ENCODE results near the gene SIRPG. TPM values are rescaled to one million over a fixed set of nuclear protein-coding genes. Genes with fewer than 3 reads are reported as not detected.

The SIRPG gene
- polyA plus RNA-seq, 2 of the 4 experiments (the other 2 are of a cell fraction), result not detected

DNA sequence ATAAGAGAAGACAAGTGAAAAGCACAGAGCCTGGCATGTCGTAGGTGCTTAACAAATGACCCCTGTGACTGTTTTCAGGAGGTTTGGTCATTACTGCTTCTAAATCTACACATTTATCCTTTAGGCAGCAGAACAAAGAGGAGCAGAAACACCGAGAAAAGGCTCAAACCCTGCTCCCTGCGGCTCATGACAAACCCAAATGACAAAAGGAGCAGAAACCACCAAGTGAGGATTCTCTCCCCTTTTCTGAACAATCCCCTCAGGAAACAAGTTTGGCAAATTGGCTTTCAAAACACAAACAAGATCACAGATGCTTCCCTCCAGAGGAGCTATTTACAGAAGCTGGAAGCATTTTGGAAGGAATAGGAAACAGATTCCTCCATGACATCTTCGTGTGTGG, 15.8 kb upstream of the SIRPG start:
- TF ChIP-seq EP300 (IDR thresholded peaks at IDR 0.05), result no peak
- TF ChIP-seq, protein P1, sequence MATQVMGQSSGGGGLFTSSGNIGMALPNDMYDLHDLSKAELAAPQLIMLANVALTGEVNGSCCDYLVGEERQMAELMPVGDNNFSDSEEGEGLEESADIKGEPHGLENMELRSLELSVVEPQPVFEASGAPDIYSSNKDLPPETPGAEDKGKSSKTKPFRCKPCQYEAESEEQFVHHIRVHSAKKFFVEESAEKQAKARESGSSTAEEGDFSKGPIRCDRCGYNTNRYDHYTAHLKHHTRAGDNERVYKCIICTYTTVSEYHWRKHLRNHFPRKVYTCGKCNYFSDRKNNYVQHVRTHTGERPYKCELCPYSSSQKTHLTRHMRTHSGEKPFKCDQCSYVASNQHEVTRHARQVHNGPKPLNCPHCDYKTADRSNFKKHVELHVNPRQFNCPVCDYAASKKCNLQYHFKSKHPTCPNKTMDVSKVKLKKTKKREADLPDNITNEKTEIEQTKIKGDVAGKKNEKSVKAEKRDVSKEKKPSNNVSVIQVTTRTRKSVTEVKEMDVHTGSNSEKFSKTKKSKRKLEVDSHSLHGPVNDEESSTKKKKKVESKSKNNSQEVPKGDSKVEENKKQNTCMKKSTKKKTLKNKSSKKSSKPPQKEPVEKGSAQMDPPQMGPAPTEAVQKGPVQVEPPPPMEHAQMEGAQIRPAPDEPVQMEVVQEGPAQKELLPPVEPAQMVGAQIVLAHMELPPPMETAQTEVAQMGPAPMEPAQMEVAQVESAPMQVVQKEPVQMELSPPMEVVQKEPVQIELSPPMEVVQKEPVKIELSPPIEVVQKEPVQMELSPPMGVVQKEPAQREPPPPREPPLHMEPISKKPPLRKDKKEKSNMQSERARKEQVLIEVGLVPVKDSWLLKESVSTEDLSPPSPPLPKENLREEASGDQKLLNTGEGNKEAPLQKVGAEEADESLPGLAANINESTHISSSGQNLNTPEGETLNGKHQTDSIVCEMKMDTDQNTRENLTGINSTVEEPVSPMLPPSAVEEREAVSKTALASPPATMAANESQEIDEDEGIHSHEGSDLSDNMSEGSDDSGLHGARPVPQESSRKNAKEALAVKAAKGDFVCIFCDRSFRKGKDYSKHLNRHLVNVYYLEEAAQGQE (IDR thresholded peaks at IDR 0.05), result no peak
- no peak for TF ChIP-seq HEYL (CRISPR knock-in tag; IDR thresholded peaks at IDR 0.05)
- no peak for TF ChIP-seq EHF (CRISPR knock-in tag; IDR thresholded peaks at IDR 0.05)
- no peak for TF ChIP-seq GATA3 (IDR thresholded peaks at IDR 0.05; ENCODE audit: borderline replicate concordance)
- TF ChIP-seq, protein P2, sequence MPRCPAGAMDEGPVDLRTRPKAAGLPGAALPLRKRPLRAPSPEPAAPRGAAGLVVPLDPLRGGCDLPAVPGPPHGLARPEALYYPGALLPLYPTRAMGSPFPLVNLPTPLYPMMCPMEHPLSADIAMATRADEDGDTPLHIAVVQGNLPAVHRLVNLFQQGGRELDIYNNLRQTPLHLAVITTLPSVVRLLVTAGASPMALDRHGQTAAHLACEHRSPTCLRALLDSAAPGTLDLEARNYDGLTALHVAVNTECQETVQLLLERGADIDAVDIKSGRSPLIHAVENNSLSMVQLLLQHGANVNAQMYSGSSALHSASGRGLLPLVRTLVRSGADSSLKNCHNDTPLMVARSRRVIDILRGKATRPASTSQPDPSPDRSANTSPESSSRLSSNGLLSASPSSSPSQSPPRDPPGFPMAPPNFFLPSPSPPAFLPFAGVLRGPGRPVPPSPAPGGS (IDR thresholded peaks at IDR 0.05), result no peak
- TF ChIP-seq FOSL2 (IDR thresholded peaks at IDR 0.05), result no peak
- no peak for TF ChIP-seq FOSL2 (CRISPR knock-in tag; IDR thresholded peaks at IDR 0.05)
- no peak for TF ChIP-seq RAD21 (conservative IDR thresholded peaks at IDR 0.05 in 1 of 2, IDR thresholded peaks at IDR 0.05 in 1 of 2)
- TF ChIP-seq HOXA7 (CRISPR knock-in tag; IDR thresholded peaks at IDR 0.05), result no peak
- no peak for TF ChIP-seq CEBPB (IDR thresholded peaks at IDR 0.05)
- TF ChIP-seq, protein P3, sequence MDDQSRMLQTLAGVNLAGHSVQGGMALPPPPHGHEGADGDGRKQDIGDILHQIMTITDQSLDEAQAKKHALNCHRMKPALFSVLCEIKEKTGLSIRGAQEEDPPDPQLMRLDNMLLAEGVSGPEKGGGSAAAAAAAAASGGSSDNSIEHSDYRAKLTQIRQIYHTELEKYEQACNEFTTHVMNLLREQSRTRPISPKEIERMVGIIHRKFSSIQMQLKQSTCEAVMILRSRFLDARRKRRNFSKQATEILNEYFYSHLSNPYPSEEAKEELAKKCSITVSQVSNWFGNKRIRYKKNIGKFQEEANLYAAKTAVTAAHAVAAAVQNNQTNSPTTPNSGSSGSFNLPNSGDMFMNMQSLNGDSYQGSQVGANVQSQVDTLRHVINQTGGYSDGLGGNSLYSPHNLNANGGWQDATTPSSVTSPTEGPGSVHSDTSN (IDR thresholded peaks at IDR 0.05), result no peak
- no peak for TF ChIP-seq RCOR1 (IDR thresholded peaks at IDR 0.05; ENCODE audit: low read depth, low read length)
- no peak for TF ChIP-seq HDAC2 (IDR thresholded peaks at IDR 0.05)
- TF ChIP-seq, protein P4, sequence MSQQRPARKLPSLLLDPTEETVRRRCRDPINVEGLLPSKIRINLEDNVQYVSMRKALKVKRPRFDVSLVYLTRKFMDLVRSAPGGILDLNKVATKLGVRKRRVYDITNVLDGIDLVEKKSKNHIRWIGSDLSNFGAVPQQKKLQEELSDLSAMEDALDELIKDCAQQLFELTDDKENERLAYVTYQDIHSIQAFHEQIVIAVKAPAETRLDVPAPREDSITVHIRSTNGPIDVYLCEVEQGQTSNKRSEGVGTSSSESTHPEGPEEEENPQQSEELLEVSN (IDR thresholded peaks at IDR 0.05; ENCODE audit: borderline replicate concordance, low read depth), result no peak
- TF ChIP-seq NR3C1 (IDR thresholded peaks at IDR 0.05), result no peak
- no peak for TF ChIP-seq EHMT2 (IDR thresholded peaks at IDR 0.05; ENCODE audit: low read depth)
- TF ChIP-seq, protein P5, sequence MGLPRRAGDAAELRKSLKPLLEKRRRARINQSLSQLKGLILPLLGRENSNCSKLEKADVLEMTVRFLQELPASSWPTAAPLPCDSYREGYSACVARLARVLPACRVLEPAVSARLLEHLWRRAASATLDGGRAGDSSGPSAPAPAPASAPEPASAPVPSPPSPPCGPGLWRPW (IDR thresholded peaks at IDR 0.05), result no peak
- Histone ChIP-seq H3K9me3 (no peaks in the 10 kb centered on the region), H3K27ac (no peak overlapping the region), H3K4me3 (no peak overlapping the region), H3K4me1 (no peaks in the 10 kb centered on the region), H3K4me2 (no peak overlapping the region)
- CTCF ChIA-PET, result interaction anchor here (1.1 kb wide), 1 partner anchor 15 kb away, joined by 3 read pairs; no protein-coding TSS in a partner anchor
- DNase-seq (ENCODE audit: low read depth in 1 of 2, low spot score in 1 of 2) (no peak), ATAC-seq (no peak), FAIRE-seq (no peak)
- WGBS (ENCODE audit: missing lambda C conversion rate), result 23% methylated on average over 4 of the region's 4 CpGs
- POLR2A ChIA-PET, result no interaction called here

DNA sequence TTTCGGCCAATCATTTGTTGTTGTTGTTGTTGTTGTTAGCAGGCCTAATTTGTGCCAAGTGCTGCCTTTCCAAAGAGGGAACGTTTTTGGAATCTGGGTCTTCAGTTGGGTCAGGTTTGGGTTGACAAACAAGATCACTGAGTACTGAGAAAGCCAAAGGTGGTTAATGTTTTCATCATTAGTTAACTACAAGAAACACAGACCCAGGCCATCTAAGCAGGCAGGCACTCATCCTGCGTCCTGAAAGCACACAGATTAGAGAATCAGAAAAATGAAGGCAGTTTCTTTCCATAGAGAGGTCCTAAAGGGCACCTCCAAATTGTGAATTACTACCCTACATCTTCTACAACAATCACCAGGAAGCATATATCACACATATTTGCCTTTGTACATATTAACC, 15.1 kb upstream of the SIRPG start:
- DNase-seq (ENCODE audit: low read depth in 1 of 2, low spot score in 1 of 2), result no peak
- ATAC-seq, result no peak
- no peak for FAIRE-seq
- H3K4me2 ChIP-seq, result no peak overlapping the region
- no peak overlapping the region for H3K27ac ChIP-seq
- no peak for TF ChIP-seq GATA3 (IDR thresholded peaks at IDR 0.05; ENCODE audit: borderline replicate concordance)
- TF ChIP-seq EHF (CRISPR knock-in tag; IDR thresholded peaks at IDR 0.05), result no peak
- TF ChIP-seq, protein P4 (IDR thresholded peaks at IDR 0.05; ENCODE audit: borderline replicate concordance, low read depth), result no peak
- no peak for TF ChIP-seq KDM5A (IDR thresholded peaks at IDR 0.05)
- TF ChIP-seq MYC (IDR thresholded peaks at IDR 0.05; ENCODE audit: borderline replicate concordance, low read length), result no peak
- TF ChIP-seq POLR2A (IDR thresholded peaks at IDR 0.05; ENCODE audit: low read length), result no peak
- TF ChIP-seq CBX8 (IDR thresholded peaks at IDR 0.05), result no peak
- no peak for TF ChIP-seq ZFP36 (IDR thresholded peaks at IDR 0.05; ENCODE audit: borderline replicate concordance, partially characterized antibody)
- no peak for TF ChIP-seq ZC3H11A (IDR thresholded peaks at IDR 0.05)
- TF ChIP-seq FOSL2 (IDR thresholded peaks at IDR 0.05), result no peak
- TF ChIP-seq FOSL2 (CRISPR knock-in tag; IDR thresholded peaks at IDR 0.05), result no peak
- no peaks in the 10 kb centered on the region for H3K4me1 ChIP-seq
- H3K4me3 ChIP-seq, result no peak overlapping the region
- 21% methylated on average over 3 of the region's 3 CpGs for WGBS (ENCODE audit: missing lambda C conversion rate)
- ChIA-PET POLR2A (no interaction called here), CTCF (no interaction called here)
- H3K9me3 ChIP-seq, result no peaks in the 10 kb centered on the region
